Muscle of leg (tissue), 11 donors: ENCODE measurements around the gene PDE6G. TPM values are rescaled to one million over a fixed set of nuclear protein-coding genes. Genes with fewer than 3 reads are reported as not detected.
"Not testable (repeated sequence)": the region's sequence is repeated elsewhere in the genome, so short reads cannot be mapped to it uniquely, and the experiment has no call there.

Experiments
- DNase-seq: peaks from one replicate; pipeline ENCODE4 v3.0.0; 2013
- H3K27ac ChIP-seq: one replicate; pipeline ENCODE4 v1.5.1; 2013; ENCODE audit warnings: mild to moderate bottlenecking, low read length, control low read depth
- H3K27me3 ChIP-seq: one replicate; pipeline ENCODE4 v1.6.1; 2013; ENCODE audit warnings: low read length; ENCODE audit not compliant: control insufficient read depth, insufficient read depth
- H3K36me3 ChIP-seq: one replicate; pipeline ENCODE4 v1.6.1; 2013; ENCODE audit warnings: low read length; ENCODE audit not compliant: control insufficient read depth, insufficient read depth
- H3K4me1 ChIP-seq: one replicate; pipeline ENCODE4 v1.6.1; 2013; ENCODE audit warnings: low read length; ENCODE audit not compliant: control insufficient read depth, insufficient read depth
- H3K4me3 ChIP-seq: one replicate; pipeline ENCODE4 v1.5.1; 2013; ENCODE audit warnings: low read length, control low read depth
- H3K9me3 ChIP-seq: replicated peaks from 2 replicates; pipeline ENCODE4 v1.6.1; 2013; ENCODE audit warnings: low read depth, low read length; ENCODE audit not compliant: control insufficient read depth
- WGBS: methylation state at CpG from one replicate; pipeline ENCODE4 v1.1.5; 2013; ENCODE audit warnings: missing lambda C conversion rate; ENCODE audit not compliant: insufficient coverage; 5-methylcytosine and 5-hydroxymethylcytosine counted together
- polyA plus RNA-seq, 8 donors: library from polyadenylated mRNA; unstranded; fragments of 120-200 nt; gene quantifications; one replicate each; pipeline versions ENCODE4 v1.2.1 to v1.2.3, GENCODE V29; 2013; ENCODE audit warnings: inconsistent platforms in 1 of 8, low replicate concordance in 1 of 8; ENCODE audit not compliant: insufficient read length in 8 of 8, insufficient read depth in 1 of 8
- total RNA-seq: library from RNA; stranded (reverse); fragments of 120-200 nt; gene quantifications from one replicate; pipeline ENCODE4 v1.2.4, GENCODE V29; 2013

The PDE6G gene
- total and polyA plus RNA-seq, 9 donors: 1.9 to 5.8 (median 3.4) TPM

- WGBS: 6% methylated on average over 7 of the region's 18 CpGs
- Histone ChIP-seq H3K27me3 (no peaks in the 10 kb centered on the region), H3K36me3 (peaks cover 4% of the 10 kb centered on the region), H3K4me1 (peaks cover 23% of the 10 kb centered on the region), H3K4me3 (peak overlapping the region; percentile 96), H3K27ac (peak overlapping the region; percentile 90), H3K9me3 (no peaks in the 10 kb centered on the region)
- no peak for DNase-seq
Measured at GRCh38 chr17:81635973-81636504, 20.3 kb downstream of the PDE6G start.

GRCh38 chr17:81635431-81635830 is 20.9 kb downstream of the PDE6G start:
- DNase-seq: no peak
- Histone ChIP-seq H3K27ac (no peak overlapping the region), H3K4me1 (peaks cover 23% of the 10 kb centered on the region), H3K27me3 (no peaks in the 10 kb centered on the region), H3K9me3 (no peaks in the 10 kb centered on the region), H3K4me3 (no peak overlapping the region), H3K36me3 (peaks cover 6% of the 10 kb centered on the region)
- 90% methylated on average over 2 of the region's 5 CpGs for WGBS

GRCh38 chr17:81631482-81631881 is 24.9 kb downstream of the PDE6G start:
- 91% methylated on average over 7 of the region's 7 CpGs for WGBS

GRCh38 chr17:81630274-81630673 is 26.1 kb downstream of the PDE6G start:
- Histone ChIP-seq H3K4me3 (no peak overlapping the region), H3K27me3 (no peaks in the 10 kb centered on the region), H3K36me3 (peaks cover 50% of the 10 kb centered on the region), H3K27ac (no peak overlapping the region), H3K4me1 (peaks cover 8% of the 10 kb centered on the region), H3K9me3 (no peaks in the 10 kb centered on the region)
- no peak for DNase-seq
- 86% methylated on average over 4 of the region's 8 CpGs for WGBS

More at GRCh38 chr17:81631482-81631881, 24.9 kb downstream of the PDE6G start:
- H3K27me3 ChIP-seq: no peaks in the 10 kb centered on the region
- no peak for DNase-seq
- peaks cover 18% of the 10 kb centered on the region for H3K4me1 ChIP-seq
- no peak overlapping the region for H3K4me3 ChIP-seq
- H3K36me3 ChIP-seq: peaks cover 38% of the 10 kb centered on the region
- no peaks in the 10 kb centered on the region for H3K9me3 ChIP-seq
- no peak overlapping the region for H3K27ac ChIP-seq

GRCh38 chr17:81621494-81622130 is 34.7 kb downstream of the PDE6G start:
- H3K36me3 ChIP-seq: peaks cover 71% of the 10 kb centered on the region
- H3K4me1 ChIP-seq: no peaks in the 10 kb centered on the region
- H3K27ac ChIP-seq: no peak overlapping the region
- no peak for DNase-seq
- no peak overlapping the region for H3K4me3 ChIP-seq
- H3K27me3 ChIP-seq: no peaks in the 10 kb centered on the region
- 87% methylated on average over 7 of the region's 11 CpGs for WGBS
- H3K9me3 ChIP-seq: no peaks in the 10 kb centered on the region

DNA sequence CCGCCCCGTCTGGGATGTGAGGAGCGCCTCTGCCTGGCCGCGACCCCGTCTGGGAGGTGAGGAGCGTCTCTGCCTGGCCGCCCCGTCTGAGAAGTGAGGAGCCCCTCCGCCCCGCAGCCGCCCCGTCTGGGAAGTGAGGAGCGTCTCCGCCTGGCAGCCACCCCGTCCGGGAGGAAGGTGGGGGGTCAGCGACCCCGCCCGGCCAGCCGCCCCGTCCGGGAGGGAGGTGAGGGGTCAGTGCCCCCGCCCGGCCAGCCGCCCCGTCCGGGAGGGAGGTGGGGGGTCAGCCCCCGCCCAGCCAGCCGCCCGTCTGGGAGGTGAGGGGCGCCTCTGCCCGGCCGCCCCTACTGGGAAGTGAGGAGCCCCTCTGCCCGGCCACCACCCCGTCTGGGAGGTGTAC is 38.0 kb downstream of the PDE6G start:
- not testable (repeated sequence) for H3K4me3 ChIP-seq, H3K9me3 ChIP-seq, H3K27ac ChIP-seq, H3K27me3 ChIP-seq, H3K4me1 ChIP-seq, DNase-seq
- WGBS: 95% methylated on average over 16 of the region's 36 CpGs
- peaks cover 64% of the 10 kb centered on the region for H3K36me3 ChIP-seq

GRCh38 chr17:81616877-81617276 is 39.5 kb downstream of the PDE6G start:
- Histone ChIP-seq H3K9me3 (no peaks in the 10 kb centered on the region), H3K4me3 (no peak overlapping the region), H3K27me3 (no peaks in the 10 kb centered on the region), H3K36me3 (peaks cover 69% of the 10 kb centered on the region), H3K27ac (no peak overlapping the region), H3K4me1 (peaks cover 9% of the 10 kb centered on the region)
- 100% methylated on average over 4 of the region's 7 CpGs for WGBS
- DNase-seq: no peak

DNA sequence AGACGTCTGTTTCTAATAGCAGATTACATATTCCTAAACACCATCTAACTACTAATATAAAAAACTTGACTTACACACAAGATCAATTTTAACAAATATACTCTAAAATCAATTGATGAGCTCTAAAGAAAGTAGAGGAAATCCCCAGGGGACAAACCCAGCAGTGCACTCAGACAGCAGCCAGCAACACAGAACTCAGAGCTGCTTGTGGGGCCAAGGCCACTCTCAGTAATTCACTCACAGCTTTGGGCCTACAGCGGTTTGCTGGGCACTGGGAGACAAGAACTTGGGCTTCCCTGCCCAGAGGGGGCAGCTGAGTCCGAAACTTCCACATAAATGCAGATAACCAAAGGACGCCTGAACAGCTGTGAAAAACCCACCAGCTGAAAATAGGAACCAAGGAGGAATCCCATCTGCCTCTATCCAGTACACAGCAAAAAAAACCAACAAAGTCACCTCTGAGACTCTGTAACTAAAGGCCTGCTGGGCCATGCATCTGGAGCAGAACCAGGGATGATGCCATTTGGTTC is 40.9 kb downstream of the PDE6G start:
- no peak overlapping the region for H3K27ac ChIP-seq
- H3K4me3 ChIP-seq: no peak overlapping the region
- peaks cover 55% of the 10 kb centered on the region for H3K36me3 ChIP-seq
- 74% methylated on average over 3 of the region's 4 CpGs for WGBS
- H3K27me3 ChIP-seq: no peaks in the 10 kb centered on the region
- no peak for DNase-seq
- H3K9me3 ChIP-seq: no peaks in the 10 kb centered on the region
- peaks cover 9% of the 10 kb centered on the region for H3K4me1 ChIP-seq

DNA sequence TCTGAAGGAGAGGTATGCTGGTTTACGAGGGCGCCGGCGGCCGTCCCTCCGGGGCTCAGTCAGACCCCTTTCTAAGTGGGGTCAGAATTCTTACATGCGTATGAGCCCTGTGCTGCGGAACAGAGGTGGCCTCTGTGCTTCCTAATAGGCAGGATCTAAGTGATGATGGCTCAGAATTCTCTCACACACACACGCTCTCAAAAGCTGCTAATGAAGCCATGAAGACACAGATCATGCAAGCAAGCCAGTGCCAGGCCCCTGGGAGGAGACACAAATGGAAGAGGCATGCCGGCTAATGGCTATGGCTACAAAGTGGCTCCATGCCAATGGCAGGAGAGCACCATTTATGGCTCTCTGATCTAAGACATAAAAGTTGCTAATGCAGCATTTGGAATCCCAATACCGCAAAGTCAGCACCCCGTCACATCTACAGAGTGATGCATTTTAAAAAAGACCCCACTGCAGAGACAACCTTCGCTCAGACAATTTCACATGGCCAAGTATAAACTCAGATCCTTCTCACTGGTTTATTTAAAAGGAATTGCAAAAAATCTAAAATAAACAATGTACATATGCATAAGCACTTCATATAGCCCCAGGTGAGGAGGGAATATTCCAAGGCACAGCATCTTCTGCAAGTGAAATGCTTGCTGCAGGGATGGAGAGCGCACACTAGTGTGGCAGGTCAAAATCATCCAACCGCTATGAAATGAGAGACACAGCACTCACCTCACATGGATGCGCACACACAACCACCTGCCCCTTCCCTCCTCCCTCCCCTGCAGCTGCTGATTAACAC is 44.0 kb downstream of the PDE6G start:
- H3K4me3 ChIP-seq: no peak overlapping the region
- H3K27ac ChIP-seq: no peak overlapping the region
- no peaks in the 10 kb centered on the region for H3K27me3 ChIP-seq
- DNase-seq: no peak
- peaks cover 9% of the 10 kb centered on the region for H3K4me1 ChIP-seq
- 78% methylated on average over 12 of the region's 16 CpGs for WGBS
- H3K36me3 ChIP-seq: peaks cover 71% of the 10 kb centered on the region
- no peaks in the 10 kb centered on the region for H3K9me3 ChIP-seq
